MM.1S (cell line): ENCODE data around the gene ZDHHC11B.

Experiments used
- EZH2 ChIP-seq: fragments of 300-600 bp; sonication (generic); optimal IDR thresholded peaks from 2 replicates; pipeline ENCODE3; 2017; ENCODE audit warnings: low read depth, mild to moderate bottlenecking, antibody characterized with exemption, low read length, mixed read lengths
- TF ChIP-seq, protein P1 (sequence below): fragments of 300-600 bp; sonication (generic); IDR thresholded peaks from 2 replicates; pipeline ENCODE4 v1.5.1; 2016; ENCODE audit warnings: antibody characterized with exemption, low read length, mixed read lengths

DNA sequence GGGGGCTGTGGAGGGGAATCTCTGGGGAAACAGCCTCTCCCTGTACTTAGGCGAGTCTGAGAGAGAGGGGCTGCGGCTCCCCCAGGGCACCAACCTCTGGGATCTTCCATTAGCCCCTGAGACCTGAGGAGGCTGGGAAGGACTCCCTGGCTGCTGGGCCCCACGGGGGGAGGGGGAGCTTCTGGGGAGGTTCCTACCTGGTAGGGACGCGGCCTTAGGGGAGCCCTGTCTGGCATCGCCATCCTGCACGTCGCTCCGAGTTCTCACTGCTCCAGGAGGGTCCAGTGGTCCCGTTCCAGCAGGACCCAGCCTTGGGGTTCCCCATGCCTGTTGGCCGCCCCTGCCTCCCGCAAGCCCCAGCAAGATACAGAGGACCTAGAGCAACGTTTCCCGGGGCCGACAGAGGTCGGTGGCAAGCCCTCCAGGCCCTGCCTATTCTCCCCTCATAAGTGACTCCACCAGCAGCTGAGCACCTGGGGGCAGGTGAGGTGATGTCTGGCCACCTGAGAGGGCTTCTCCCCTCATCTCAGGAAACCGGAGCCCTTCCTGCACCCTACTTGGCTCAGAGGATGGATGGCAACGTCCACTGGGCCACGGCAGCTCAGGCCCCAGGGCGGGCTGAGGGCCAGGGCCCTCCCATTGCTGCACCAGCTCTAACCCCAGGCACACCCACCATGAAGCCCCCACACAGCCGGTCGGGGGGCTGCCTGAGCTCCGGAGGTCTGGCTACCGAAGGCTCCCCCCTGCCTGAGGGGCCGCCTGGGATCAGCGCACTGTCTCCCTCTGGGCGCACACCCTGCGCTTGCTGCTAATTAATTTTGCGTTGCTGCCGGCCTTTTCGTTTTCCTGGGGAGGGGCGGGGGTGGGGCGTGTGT is 113.9 kb downstream of the ZDHHC11B start:
- TF ChIP-seq, protein P1, sequence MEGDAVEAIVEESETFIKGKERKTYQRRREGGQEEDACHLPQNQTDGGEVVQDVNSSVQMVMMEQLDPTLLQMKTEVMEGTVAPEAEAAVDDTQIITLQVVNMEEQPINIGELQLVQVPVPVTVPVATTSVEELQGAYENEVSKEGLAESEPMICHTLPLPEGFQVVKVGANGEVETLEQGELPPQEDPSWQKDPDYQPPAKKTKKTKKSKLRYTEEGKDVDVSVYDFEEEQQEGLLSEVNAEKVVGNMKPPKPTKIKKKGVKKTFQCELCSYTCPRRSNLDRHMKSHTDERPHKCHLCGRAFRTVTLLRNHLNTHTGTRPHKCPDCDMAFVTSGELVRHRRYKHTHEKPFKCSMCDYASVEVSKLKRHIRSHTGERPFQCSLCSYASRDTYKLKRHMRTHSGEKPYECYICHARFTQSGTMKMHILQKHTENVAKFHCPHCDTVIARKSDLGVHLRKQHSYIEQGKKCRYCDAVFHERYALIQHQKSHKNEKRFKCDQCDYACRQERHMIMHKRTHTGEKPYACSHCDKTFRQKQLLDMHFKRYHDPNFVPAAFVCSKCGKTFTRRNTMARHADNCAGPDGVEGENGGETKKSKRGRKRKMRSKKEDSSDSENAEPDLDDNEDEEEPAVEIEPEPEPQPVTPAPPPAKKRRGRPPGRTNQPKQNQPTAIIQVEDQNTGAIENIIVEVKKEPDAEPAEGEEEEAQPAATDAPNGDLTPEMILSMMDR = no peak
- no peak for TF ChIP-seq EZH2
